COLO829 (cell line): ENCODE results near the gene PDE12.
"Not testable (repeated sequence)": the region's sequence is repeated elsewhere in the genome, so short reads cannot be mapped to it uniquely, and the experiment has no call there.

Experiments used
- DNase-seq: peaks from one replicate; pipeline ENCODE4 v3.0.0; 2012; ENCODE audit warnings: low spot score

PDE12 gene

DNA sequence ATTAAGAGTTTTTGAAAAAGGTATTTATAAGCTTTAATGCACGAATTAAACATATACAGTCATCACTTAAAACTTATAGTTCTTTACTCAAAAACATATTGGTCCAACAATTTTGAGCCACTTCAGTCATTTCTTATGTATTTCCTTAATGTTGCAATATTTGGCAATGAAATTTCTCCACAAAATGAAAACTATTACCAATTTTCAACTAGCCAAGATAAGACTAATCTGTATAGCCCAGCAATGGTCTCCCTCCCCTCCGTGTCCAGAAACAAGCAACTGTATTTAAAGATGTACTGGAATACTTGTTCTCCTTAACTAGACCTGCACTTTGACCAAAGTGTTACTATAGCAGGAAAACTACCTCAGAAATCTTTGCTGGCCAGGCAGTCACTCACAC is 31.8 kb downstream of the PDE12 start:
- no peak for DNase-seq

DNA sequence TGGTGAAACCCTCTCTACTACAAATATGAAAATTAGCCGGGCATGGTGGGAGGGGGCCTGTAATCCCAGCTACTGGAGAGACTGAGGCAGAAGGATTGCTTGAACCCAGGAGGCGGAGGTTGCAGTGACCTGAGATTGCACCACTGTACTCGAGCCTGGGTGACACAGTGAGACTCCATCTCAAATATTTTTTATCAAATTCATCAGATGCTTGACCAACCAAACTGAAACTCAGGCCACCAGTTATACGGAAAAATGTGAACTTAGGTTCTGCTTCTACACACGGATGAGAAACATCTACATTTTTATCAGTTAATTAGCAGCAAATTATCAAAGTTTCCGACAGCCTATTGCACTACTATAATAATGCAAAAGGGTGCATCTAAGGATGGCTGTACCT is 36.2 kb downstream of the PDE12 start:
- DNase-seq, result no peak

DNA sequence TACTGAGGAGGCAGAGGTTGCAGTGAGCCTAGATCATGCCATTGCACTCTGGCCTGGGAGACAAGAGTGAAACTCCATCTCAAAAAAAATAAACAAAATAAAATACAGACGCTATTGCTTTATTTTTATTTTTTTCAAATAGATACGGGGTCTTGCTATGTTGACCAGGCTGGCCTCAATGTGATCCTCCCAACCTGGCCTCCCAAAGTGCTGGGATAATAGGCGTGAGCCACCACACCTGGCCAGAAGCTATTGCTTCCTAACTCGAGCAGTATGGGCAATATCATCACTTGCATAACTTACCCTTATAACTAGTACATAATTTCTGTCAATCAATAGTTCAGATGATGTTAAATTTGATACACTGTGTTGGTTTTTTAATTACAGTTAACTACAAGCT is 38.1 kb downstream of the PDE12 start:
- DNase-seq, result no peak

DNA sequence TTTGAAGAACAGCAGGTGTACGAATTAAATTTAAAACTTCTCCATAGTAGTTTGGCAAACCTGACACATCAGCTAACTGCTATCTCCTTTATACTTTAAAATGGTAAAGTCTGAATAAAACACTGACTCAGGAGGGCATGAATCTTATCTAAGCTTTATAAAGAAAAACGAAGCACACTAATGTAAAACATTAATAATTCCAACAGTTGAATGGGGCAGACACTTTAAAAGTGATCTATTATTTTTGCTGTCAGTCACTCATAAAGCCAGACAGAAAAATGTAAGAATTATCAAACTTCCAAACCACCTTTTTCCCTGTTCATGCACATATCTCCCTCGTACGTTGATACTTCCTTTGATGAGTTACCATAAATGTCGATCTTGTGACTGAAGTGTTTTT is 38.5 kb downstream of the PDE12 start:
- no peak for DNase-seq

DNA sequence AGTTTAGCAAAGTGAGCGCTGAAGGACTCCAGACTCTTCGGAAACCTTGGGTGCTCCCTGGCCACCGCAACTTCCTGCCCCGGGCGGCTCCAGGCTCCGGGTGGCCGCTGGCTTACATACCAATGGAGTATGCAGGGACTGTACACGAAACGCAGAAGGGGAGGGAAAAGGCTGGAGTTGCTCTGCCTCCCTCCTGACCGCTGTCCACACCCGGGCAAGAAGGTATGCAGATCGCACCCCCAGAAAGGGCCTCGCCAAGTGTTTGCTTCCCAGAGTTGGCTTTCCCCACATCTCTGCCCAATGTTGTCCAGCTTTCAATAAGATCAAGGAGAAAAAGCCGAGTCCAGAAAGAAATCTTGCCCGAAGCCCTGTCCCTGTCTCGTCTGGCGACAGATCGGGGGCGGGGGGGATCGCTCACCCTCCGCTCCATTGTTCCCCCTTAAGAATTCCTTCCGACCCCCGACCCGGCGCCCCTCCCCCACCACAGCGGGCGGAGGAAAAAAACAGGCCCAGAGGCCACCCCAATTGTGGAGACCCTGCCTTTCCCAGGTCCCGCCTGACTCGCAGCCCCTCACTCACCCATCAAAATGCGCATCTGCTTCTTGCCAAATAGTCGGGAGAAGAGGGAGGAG is 40.5 kb downstream of the PDE12 start:
- peak; percentile 77 for DNase-seq

DNA sequence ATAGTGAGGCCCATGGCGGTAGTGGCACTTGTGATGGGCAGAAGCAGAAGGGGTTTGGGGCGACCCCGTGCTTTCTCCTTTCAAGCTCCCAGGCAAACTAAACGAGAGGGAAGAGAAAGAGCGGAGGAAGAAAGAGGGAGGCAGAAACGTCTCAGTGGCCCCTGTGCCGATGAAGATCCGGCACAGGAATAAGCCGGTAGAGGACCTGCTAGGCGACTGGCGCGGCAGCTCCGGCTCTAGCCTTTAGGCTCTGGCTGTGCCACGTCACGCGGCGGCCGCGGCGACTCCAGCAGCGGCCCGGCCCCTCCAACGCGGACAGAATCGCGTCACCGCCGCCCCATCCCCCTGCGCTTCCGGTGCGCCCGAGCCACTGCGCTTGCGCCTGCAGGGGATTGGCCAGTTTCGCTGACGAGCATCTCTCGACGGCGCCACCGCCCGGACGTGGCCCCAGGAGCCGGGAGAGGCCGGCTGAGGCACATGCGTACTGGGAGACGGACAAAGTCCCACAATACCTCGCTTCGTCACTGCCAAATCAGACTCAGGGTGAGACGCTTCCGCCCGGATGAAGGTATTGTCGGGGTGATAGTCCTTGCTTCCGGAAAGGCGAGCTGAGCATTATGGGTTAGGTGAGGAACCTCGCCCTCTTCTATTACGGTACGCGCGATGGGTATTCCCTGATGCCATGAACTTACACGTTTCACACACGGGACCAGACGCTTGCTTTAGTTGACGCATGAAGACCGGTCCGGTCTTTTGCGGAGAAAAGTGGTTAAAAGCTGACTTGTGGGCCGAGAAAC is 41.3 kb downstream of the PDE12 start, which contains the start of gene ARF4:
TSS of gene ARF4 (minus strand) at position 218 of the 797 bp plus-strand sequence. CDS start at position 14, 204 bp downstream.
- DNase-seq, result peak; percentile 100

DNA sequence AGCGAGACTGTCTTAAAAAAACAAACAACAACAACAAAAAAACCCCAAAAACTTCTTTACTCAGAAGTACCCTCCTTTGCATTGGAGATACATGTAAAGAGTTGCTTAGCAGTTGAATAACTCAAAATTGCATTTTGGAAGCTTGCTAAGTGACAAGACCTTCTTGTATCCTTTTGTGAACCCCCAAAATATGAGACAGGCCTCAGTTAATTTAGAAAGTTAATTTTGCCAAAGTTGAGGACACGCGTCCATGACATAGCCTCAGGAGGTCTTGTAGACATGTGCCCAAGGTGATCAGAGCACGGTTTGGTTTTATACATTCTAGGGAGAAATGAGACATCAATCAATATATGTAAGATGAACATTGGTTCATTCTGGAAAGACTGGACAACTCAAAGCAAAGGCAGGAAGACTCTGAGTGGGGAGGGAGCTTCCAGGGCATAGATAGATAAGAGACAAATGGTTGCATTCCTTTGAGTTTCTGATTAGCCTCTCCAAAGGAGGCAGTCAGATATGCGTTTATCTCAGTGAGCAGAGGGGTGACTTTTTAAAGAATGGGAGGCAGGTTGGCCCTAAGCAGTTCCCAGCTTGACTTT is 42.8 kb downstream of the PDE12 start:
- DNase-seq, result no peak

DNA sequence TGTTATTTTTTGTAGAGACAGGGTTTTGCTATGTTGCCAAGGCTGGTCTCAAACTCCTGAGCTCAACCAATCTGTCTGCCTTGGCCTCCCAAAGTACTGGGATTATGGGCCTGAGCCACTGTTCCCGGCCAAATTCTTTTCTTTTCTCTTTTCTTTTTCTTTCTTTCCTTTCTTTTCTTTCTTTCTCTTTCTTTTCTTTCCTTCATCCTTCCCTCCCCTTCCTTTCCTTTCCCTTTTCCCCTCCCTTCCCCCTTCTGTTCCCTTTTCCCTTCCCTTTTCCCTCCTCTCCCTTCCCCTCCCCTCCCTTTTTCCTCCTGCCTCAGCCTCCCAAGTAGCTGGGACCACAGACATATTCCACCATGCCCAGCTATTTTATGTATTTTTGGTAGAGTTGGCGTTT is 44.1 kb downstream of the PDE12 start:
- DNase-seq, result no peak

DNA sequence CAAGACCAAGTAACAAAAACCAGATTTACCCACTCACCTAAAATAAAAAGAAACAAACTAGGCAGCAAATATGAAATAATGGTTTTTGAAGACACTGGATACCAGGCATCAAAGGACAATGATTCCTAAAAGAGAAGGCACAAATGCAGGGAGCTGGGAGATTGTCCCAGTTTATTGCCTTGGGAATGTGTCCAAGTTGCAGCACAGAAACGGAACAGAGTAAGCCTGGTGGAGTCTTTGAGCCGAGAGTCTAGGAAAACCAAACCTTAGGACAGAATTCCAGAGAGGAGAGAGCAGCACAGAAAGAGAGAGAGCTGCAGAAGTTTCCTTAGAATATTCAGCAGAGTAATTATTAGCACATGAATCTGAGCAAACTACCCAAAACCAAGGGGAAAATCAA is 48.9 kb downstream of the PDE12 start:
- no peak for DNase-seq

DNA sequence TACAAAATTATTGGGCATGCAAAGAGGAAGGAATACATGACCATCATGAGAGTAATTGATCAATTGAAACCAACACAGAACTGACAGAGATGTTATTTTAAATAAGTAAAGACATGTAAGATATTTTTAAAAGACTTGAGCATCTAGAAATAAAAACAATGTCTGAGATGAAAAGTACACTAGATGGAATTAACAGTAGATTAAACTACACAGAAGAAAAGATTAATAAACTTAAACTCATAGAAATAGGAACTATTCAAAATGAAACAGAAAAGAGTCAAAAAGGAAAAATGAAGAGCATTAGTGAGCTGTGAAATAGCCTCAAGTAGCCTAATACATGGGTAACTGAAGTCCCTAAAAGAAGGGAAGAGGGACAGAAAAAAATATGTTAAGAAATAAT is 49.6 kb downstream of the PDE12 start:
- DNase-seq, result no peak

DNA sequence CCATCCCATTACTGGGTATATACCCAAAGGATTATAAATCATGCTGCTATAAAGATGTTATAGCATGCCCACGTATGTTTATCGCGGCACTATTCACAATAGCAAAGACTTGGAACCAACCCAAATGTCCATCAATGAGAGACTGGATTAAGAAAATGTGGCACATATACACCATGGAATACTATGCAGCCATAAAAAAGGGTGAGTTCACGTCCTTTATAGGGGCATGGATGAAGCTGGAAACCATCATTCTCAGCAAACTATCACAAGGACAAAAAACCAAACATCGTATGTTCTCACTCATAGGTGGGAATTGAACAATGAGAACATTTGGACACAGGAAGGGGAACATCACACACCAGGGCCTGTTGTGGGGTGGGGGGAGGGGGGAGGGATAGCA is 55.8 kb downstream of the PDE12 start:
- DNase-seq, result not testable (repeated sequence)

DNA sequence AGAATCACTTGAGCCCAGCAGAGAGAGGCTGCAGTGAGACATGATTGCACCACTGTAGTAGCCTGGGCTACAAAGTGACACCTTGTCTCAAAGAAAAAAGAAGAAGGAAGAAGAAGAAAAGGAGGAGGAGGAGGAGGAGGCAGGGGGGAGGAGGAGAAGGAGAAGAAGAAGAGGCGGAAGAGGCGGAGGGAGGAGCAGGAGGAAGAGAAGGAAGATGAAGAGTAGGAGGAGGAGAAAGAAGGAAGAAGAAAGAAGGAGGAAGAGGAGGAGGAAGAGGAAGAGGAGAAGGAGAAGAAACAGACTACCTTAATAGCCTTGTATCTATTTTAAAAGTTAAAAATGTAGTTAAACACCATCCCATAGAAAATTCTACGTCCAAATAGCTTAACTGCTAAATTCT is 60.2 kb downstream of the PDE12 start:
- DNase-seq, result no peak
